NCI-H1092 (cell line): ENCODE measurements around the gene HACD1.
A peak's percentile ranks its signal among the peaks of the same experiment; 100 is the strongest.

Source experiments
- DNase-seq: peaks from one replicate; lab custom pipeline; 2025; lab: John Stamatoyannopoulos, UW

Gene HACD1

GRCh38 chr10:17580885-17581284 is 36.3 kb downstream of the HACD1 start:
- DNase-seq = no peak

- no peak for DNase-seq
These were observed 38.6 kb downstream of the HACD1 start for GRCh38 chr10:17578603-17579002.

GRCh38 chr10:17576768-17577167 is 40.4 kb downstream of the HACD1 start:
- no peak for DNase-seq

DNA sequence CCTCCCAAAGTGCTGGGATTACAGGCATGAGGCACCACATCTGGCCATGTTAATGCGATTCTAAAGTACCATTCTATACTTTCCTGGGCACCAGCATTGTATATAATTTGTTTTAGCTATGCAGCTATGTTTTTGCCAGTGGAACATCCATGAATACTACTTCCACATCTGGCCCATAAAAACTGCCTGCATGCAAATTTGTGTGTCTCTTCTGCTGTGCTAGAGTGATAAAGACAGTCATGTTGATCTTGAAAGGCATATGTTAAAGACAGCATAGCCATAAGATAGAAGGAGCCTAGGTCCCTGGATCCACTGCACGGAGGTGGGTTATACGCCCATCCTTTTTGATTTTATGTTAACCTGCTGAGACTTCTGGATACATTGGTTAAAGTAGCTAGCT is 52.3 kb downstream of the HACD1 start:
- DNase-seq = no peak

DNA sequence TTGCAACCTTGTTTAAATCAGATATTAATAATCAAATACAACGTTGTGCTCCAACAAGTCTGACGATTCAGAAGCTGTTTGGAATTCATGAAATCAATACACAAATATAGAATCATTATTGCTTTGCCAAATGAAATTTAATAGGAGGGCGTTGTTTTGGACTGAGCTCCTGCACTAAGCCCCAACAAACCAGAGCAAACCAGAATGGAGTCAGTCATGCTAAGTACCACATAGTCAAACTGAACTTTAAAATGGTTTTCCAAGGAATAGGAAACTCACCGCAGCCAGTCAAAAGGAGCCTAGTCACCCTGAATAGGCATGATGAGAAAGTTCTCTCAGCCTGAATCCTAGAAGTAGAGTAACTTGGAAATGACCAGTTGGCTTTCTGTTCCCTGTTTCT is 53.7 kb downstream of the HACD1 start:
- DNase-seq = no peak

DNA sequence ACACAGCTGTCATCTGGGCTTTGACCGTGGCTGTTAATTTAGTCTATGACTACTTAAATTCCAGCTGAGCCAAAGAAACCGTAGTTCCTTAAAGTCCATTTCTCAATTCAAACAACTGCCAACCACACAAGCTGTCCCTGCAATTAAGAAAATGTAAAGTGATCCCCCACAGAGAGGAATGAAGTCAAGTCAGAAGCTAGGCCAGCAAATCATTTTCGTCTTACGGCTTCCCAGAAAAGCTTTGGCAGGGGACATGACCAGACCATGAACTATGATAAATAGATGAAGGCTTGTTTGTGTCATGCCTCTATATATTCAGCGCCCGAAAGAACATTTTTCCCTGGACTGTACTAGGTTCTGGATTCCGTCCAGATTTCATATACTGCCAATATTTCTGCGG is 54.6 kb downstream of the HACD1 start:
- DNase-seq = peak; percentile 2

GRCh38 chr10:17561111-17561510 is 56.1 kb downstream of the HACD1 start:
- DNase-seq = no peak

- no peak for DNase-seq
These were observed 59.7 kb downstream of the HACD1 start for GRCh38 chr10:17557459-17557858.

GRCh38 chr10:17548770-17549169 is 68.4 kb downstream of the HACD1 start:
- no peak for DNase-seq

GRCh38 chr10:17548162-17548561 is 69.0 kb downstream of the HACD1 start:
- DNase-seq = no peak

DNA sequence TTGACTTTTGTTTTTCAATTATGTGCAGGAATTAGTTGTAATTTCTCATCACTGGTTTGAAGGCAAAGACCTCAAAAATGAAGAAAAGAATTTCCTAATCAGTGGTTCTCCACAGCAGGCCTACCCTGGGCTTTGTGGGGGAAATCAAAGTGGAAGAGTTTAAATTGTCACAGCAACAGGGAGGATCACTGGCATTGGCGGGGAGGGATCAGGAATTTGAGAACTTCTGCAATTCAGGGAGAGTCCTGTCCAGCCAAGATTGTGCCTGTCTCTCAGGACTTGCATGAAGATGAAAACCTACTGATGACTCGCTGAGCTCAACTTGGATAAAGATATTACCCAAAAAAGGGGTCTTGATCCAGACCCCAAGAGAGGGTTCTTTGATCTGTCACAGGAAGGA is 70.1 kb downstream of the HACD1 start:
- no peak for DNase-seq

- no peak for DNase-seq
These were observed 72.7 kb downstream of the HACD1 start for GRCh38 chr10:17544465-17544864.
